T-cell (primary cell): ENCODE measurements around the gene SORBS1. TPM values are rescaled to one million over a fixed set of nuclear protein-coding genes. Genes with fewer than 3 reads are reported as not detected.

Source experiments
- ATAC-seq, 4 experiments: fragments of 200-7000 bp in 3 of 4; fragments of 150-1000 bp in 1 of 4; cut with Tn5 transposase; replicated peaks in 1 of 4; 1 replicate in 3 of 4; 2 replicates in 1 of 4; pipeline ENCODE4 v1.10.0; 2021; ENCODE audit warnings: moderate library complexity in 3 of 4, mild to moderate bottlenecking in 2 of 4, moderate number of reproducible peaks in 1 of 4
- CTCF ChIA-PET, 2 donors: fragments of 300-600 bp; sonication (Branson Sonifier 250); formaldehyde crosslinking; loops; one replicate each; lab custom pipeline; 2022; ENCODE audit warnings: antibody characterized with exemption in 2 of 2; lab: Charles Lee
- POLR2A ChIA-PET, 2 donors: fragments of 300-600 bp; sonication (Branson Sonifier 250); formaldehyde crosslinking; loops; one replicate each; lab custom pipeline; 2022; ENCODE audit warnings: antibody characterized with exemption in 2 of 2; lab: Charles Lee
- DNase-seq, 35 experiments: peaks; one replicate each; pipeline versions ENCODE4 v3.0.0 to v3.0.0-alpha.2; 2013 to 2023
- H3K27ac ChIP-seq: one replicate; pipeline ENCODE4 v1.5.1; 2013; ENCODE audit warnings: low read length
- H3K27me3 ChIP-seq, 2 experiments: replicated peaks in 1 of 2; 1 replicate in 1 of 2; 2 replicates in 1 of 2; pipeline versions ENCODE4 v1.6.1 to v1.7.0; 2013; ENCODE audit warnings: low read length in 1 of 2, mixed read lengths in 1 of 2; ENCODE audit not compliant: control insufficient read depth in 2 of 2, insufficient read depth in 2 of 2; ENCODE audit errors: extremely low read depth in 1 of 2
- H3K36me3 ChIP-seq, 2 donors: 1 replicate in 1 of 2; 2 replicates in 1 of 2; pipeline versions ENCODE4 v1.6.1 to v1.7.0; 2013; ENCODE audit warnings: low read length in 1 of 2; ENCODE audit not compliant: control insufficient read depth in 2 of 2, insufficient read depth in 1 of 2; ENCODE audit errors: extremely low read depth in 1 of 2
- H3K4me1 ChIP-seq, 2 experiments: 1 replicate in 1 of 2; 2 replicates in 1 of 2; pipeline versions ENCODE4 v1.6.1 to v1.7.0; 2013; ENCODE audit warnings: low read length in 2 of 2, mixed read lengths in 1 of 2; ENCODE audit not compliant: insufficient read depth in 2 of 2, control insufficient read depth in 1 of 2; ENCODE audit errors: extremely low read depth in 1 of 2
- H3K4me3 ChIP-seq, 2 donors: 1 replicate in 1 of 2; 2 replicates in 1 of 2; pipeline versions ENCODE4 v1.5.1 to v1.7.0; 2013; ENCODE audit warnings: mild to moderate bottlenecking in 2 of 2, low read length in 1 of 2, moderate library complexity in 1 of 2; ENCODE audit not compliant: control insufficient read depth in 1 of 2; ENCODE audit errors: extremely low read depth in 1 of 2
- H3K9me3 ChIP-seq: 2 replicates; pipeline ENCODE4 v1.7.0; 2013
- H3K27ac Mint-ChIP-seq, 2 donors: one replicate each; pipeline ENCODE4 v1.8.0; 2020 to 2021; ENCODE audit warnings: mild to moderate bottlenecking in 2 of 2, mixed read lengths in 2 of 2
- H3K27me3 Mint-ChIP-seq, 2 donors: one replicate each; pipeline ENCODE4 v1.8.0; 2021 to 2022; ENCODE audit warnings: mixed read lengths in 2 of 2
- H3K36me3 Mint-ChIP-seq: one replicate; pipeline ENCODE4 v1.8.0; 2021; ENCODE audit warnings: mixed read lengths
- H3K4me1 Mint-ChIP-seq, 3 donors: one replicate each; pipeline ENCODE4 v1.8.0; 2020 to 2022; ENCODE audit warnings: mixed read lengths in 3 of 3, mild to moderate bottlenecking in 1 of 3
- H3K4me3 Mint-ChIP-seq, 3 donors: one replicate each; pipeline ENCODE4 v1.8.0; 2020 to 2022; ENCODE audit warnings: mild to moderate bottlenecking in 3 of 3, mixed read lengths in 3 of 3, moderate library complexity in 3 of 3
- H3K9me3 Mint-ChIP-seq, 3 donors: one replicate each; pipeline ENCODE4 v1.8.0; 2020 to 2022; ENCODE audit warnings: mixed read lengths in 3 of 3
- WGBS: methylation state at CpG from one replicate; pipeline ENCODE4 v1.1.5; 2013; ENCODE audit warnings: missing lambda C conversion rate; ENCODE audit not compliant: insufficient coverage; 5-methylcytosine and 5-hydroxymethylcytosine counted together
- total RNA-seq, 35 experiments: library from RNA in 6 of 35; stranded (reverse) in 6 of 35; fragments of 120-200 nt in 1 of 35; gene quantifications; one replicate each; pipeline versions ENCODE4 v1.2.1 to v1.2.4 and lab custom pipeline; 2013 to 2026

SORBS1 gene
- total RNA-seq, 5 donors from 2014 or later (not counting 1 experiment from before 2014, with no cell fraction given) = 0.98 to 2.4 (median 1.8) TPM

DNA sequence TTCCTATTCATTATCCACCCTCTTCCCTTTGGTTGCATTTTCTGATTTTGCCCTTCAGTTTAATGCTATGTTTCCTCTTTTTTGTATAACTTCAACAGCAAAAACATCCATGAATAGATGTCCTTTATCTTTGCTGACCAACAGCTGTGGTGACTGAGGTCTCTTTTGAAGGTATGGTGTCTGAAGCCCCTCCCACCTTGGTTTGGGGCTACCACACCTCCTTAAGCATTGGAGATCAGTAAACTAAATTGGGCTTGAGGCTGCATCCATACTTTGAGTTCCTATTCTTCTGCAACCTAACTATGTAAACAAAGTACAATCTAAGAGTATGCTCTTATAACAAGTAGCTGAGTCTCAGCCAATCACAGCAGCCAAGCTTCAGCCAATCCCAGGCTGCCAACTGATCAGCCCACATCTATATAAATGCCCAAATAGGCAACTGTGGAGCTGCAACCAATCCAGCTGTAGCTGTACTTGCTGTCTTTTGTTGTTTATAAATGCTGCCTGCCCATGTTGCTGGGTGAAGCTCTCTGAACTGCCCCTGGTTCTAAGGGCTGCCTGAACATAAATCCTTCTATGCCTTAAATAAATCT, 201.0 kb downstream of the SORBS1 start:
- POLR2A ChIA-PET = interaction anchor here in 1 of 2 donors (0.6 kb wide), 1 partner anchor 10 kb away, joined by 3 read pairs; no protein-coding TSS in a partner anchor
- Mint-ChIP-seq H3K27me3 (peaks cover 6 to 11% of the 10 kb centered on the region in 2 donors), H3K4me3 (no peak overlapping the region), H3K27ac (no peak overlapping the region), H3K36me3 (peaks cover 3% of the 10 kb centered on the region), H3K9me3 (no peaks in the 10 kb centered on the region), H3K4me1 (no peaks in the 10 kb centered on the region)
- ATAC-seq = no peak
- Histone ChIP-seq H3K36me3 (no peaks in the 10 kb centered on the region), H3K4me3 (no peak overlapping the region), H3K27me3 (no peaks in the 10 kb centered on the region), H3K9me3 (no peaks in the 10 kb centered on the region), H3K27ac (no peak overlapping the region), H3K4me1 (no peaks in the 10 kb centered on the region)
- no peak for DNase-seq
- CTCF ChIA-PET = interaction anchor here (0.5 to 1.3 kb wide), 4 partner anchors 10 to 116 kb away, joined by 3 to 4 read pairs (median 3); no protein-coding TSS in a partner anchor

DNA sequence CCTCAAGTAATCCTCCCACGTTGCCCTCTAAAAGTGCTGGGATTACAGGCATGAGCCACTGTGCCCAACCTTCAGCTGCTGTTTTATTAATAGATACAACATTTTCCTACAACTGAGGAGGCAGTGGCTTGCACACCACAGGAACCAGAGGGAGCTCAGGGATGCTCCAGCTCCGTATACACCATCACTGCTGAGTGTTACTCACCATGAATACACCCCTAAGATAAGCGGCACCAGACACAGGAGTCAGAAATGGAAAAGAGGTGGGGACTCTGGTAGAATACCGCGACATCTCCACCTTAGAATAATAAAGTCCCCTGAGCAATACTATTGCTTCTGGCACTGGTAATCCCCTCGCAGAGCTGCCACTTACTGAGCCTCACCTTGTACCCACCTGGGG, 201.7 kb downstream of the SORBS1 start:
- no peaks in the 10 kb centered on the region for H3K9me3 Mint-ChIP-seq
- H3K4me3 Mint-ChIP-seq = no peak overlapping the region
- peaks cover 4% of the 10 kb centered on the region for H3K36me3 Mint-ChIP-seq
- WGBS = 33% methylated on average over 1 of the region's 6 CpGs
- DNase-seq (no peak), ATAC-seq (no peak)
- no peaks in the 10 kb centered on the region for H3K4me1 Mint-ChIP-seq
- Histone ChIP-seq H3K9me3 (no peaks in the 10 kb centered on the region), H3K4me3 (no peak overlapping the region), H3K27me3 (no peaks in the 10 kb centered on the region), H3K36me3 (no peaks in the 10 kb centered on the region), H3K4me1 (no peaks in the 10 kb centered on the region), H3K27ac (no peak overlapping the region)
- ChIA-PET POLR2A (no interaction called here), CTCF (interaction anchor here (0.5 to 1.3 kb wide), 3 partner anchors 9 to 112 kb away, joined by 3 to 4 read pairs (median 3); no protein-coding TSS in a partner anchor)
- no peak overlapping the region for H3K27ac Mint-ChIP-seq
- peaks cover 6 to 11% of the 10 kb centered on the region in 2 donors for H3K27me3 Mint-ChIP-seq

DNA sequence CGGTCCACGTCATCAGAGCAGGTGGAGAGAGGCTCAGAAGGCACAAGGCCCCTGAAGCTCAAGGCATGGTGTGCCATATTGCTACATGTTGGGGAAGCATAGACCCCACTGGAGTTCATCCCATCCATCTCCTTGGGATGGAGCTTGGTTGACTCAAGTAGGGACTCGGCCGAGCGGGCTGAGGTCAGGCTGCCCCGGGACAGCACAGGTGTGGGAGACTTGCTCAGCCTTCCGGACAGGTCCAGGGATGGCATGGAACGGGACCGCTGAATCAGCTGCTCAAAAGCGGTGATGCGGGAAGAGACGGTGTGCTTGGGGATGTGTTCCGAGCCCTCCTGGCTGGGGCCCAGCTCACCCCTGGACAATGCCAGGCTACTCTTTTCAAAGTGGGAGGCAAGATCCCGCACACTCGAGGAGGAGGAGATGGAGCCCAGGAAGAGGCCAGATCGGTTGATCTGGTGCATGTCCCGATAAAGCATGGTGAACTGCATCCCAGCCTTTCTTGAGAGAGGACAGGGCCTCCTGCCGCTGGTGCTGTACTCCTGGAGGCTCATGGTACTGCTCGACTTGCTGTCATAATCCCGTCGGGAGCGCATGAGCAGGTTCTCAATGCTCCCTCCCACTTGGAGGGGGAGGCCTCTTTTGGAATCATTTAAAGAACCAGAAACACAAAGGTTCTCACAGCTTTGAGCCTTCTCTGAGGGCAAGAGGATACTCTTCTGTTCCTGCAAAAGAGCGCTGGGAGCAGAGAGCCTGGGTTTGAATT, 204.8 kb downstream of the SORBS1 start:
- no peaks in the 10 kb centered on the region for H3K36me3 ChIP-seq
- DNase-seq (no peak), ATAC-seq (no peak)
- no peaks in the 10 kb centered on the region for H3K9me3 Mint-ChIP-seq
- ChIA-PET POLR2A (no interaction called here), CTCF (interaction anchor here in 1 of 2 donors (0.6 to 1.3 kb wide), 2 partner anchors 9 to 14 kb away, joined by 3 read pairs; no protein-coding TSS in a partner anchor)
- H3K9me3 ChIP-seq = no peaks in the 10 kb centered on the region
- H3K4me1 Mint-ChIP-seq = no peaks in the 10 kb centered on the region
- no peak overlapping the region for H3K27ac Mint-ChIP-seq
- no peak overlapping the region for H3K4me3 ChIP-seq
- H3K27me3 ChIP-seq = no peaks in the 10 kb centered on the region
- H3K4me1 ChIP-seq = no peaks in the 10 kb centered on the region
- no peak overlapping the region for H3K27ac ChIP-seq
- H3K36me3 Mint-ChIP-seq = peaks cover 4% of the 10 kb centered on the region
- H3K4me3 Mint-ChIP-seq = no peak overlapping the region
- no peaks in the 10 kb centered on the region for H3K27me3 Mint-ChIP-seq
- WGBS = 93% methylated on average over 22 of the region's 23 CpGs

DNA sequence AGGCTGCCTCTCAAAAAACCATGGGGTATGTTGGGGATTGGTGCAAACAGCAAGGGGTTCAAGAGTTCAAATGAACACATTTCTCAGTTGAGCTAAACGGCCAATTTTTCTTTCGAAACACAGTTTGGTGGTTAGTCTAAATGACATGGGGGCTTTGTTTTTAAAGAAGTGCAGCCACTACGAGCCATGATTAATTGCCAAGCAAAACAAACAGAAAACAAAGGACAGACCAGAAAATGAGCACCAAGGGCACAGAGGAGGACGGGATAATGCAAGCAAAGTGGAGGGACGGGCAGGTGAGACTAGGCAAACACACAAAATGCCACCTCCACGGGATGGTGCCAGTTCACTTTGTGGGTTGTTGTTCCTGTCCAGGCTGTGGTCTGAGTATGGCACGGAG, 205.9 kb downstream of the SORBS1 start:
- no peaks in the 10 kb centered on the region for H3K27me3 Mint-ChIP-seq
- H3K36me3 ChIP-seq = no peaks in the 10 kb centered on the region
- no peaks in the 10 kb centered on the region for H3K9me3 ChIP-seq
- H3K27ac ChIP-seq = no peak overlapping the region
- no peak overlapping the region for H3K27ac Mint-ChIP-seq
- H3K36me3 Mint-ChIP-seq = peaks cover 4% of the 10 kb centered on the region
- no peaks in the 10 kb centered on the region for H3K9me3 Mint-ChIP-seq
- CTCF ChIA-PET = interaction anchor here (0.6 to 1.3 kb wide), 3 partner anchors 8 to 15 kb away, joined by 3 read pairs; no protein-coding TSS in a partner anchor
- no peaks in the 10 kb centered on the region for H3K4me1 ChIP-seq
- no peak overlapping the region for H3K4me3 Mint-ChIP-seq
- H3K4me1 Mint-ChIP-seq = no peaks in the 10 kb centered on the region
- ATAC-seq (no peak), DNase-seq (no peak)
- H3K27me3 ChIP-seq = no peaks in the 10 kb centered on the region
- POLR2A ChIA-PET = no interaction called here
- WGBS = 79% methylated on average over 7 of the region's 7 CpGs
- no peak overlapping the region for H3K4me3 ChIP-seq

DNA sequence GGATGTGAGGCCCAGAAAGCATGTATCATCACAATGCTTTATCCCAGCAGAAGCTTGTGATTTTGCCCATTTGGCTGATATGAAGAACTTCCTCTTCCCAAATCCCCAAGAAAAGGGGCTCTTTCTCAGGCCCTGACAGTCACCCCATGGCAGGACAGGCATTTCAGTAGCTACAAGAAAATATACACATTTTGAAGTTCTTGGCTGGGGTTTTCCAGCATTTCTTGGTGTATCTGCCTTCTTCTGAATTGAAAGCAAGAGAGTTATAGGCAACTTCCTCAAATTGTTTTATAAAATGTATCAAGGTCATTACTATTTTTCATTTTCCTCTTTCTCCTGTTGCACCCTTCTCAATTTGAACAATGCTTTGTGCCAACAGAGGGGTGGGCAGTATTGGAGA, 207.1 kb downstream of the SORBS1 start:
- Histone ChIP-seq H3K27me3 (no peaks in the 10 kb centered on the region), H3K4me3 (no peak overlapping the region), H3K36me3 (no peaks in the 10 kb centered on the region), H3K4me1 (no peaks in the 10 kb centered on the region), H3K9me3 (no peaks in the 10 kb centered on the region), H3K27ac (no peak overlapping the region)
- ATAC-seq (no peak), DNase-seq (no peak)
- H3K27ac Mint-ChIP-seq = no peak overlapping the region
- no peaks in the 10 kb centered on the region for H3K4me1 Mint-ChIP-seq
- peaks cover 4% of the 10 kb centered on the region for H3K36me3 Mint-ChIP-seq
- no peaks in the 10 kb centered on the region for H3K27me3 Mint-ChIP-seq
- CTCF ChIA-PET = interaction anchor here in 1 of 2 donors (0.6 to 0.7 kb wide), 2 partner anchors 8 to 11 kb away, joined by 3 read pairs; no protein-coding TSS in a partner anchor
- H3K9me3 Mint-ChIP-seq = no peaks in the 10 kb centered on the region
- POLR2A ChIA-PET = no interaction called here
- no peak overlapping the region for H3K4me3 Mint-ChIP-seq

DNA sequence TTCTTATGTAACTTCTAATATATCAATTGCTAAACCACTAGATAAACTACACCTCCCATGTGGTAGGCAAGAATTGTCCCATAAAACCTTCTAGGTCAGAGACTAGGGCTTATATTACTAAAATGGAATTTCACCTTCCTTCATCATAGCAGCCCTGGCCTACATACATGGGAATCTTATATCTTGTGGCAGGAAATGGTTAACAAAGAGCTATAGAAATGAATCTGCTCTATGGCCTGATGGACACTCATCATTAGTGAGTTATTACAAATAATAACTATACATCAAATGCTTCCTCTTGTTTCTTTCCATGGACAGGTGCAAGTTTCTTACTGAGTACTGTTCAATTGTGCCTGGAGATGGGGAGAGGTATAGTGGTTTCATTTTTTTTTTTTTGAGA, 208.0 kb downstream of the SORBS1 start:
- DNase-seq (no peak), ATAC-seq (no peak)
- Histone ChIP-seq H3K27ac (no peak overlapping the region), H3K9me3 (no peaks in the 10 kb centered on the region), H3K27me3 (no peaks in the 10 kb centered on the region), H3K4me3 (no peak overlapping the region), H3K36me3 (no peaks in the 10 kb centered on the region), H3K4me1 (no peaks in the 10 kb centered on the region)
- Mint-ChIP-seq H3K9me3 (no peaks in the 10 kb centered on the region), H3K27ac (no peak overlapping the region), H3K4me3 (no peak overlapping the region), H3K4me1 (no peaks in the 10 kb centered on the region), H3K36me3 (peaks cover 4% of the 10 kb centered on the region), H3K27me3 (no peaks in the 10 kb centered on the region)
- CTCF ChIA-PET = interaction anchor here in 1 of 2 donors (0.6 kb wide), 1 partner anchor 12 kb away, joined by 3 read pairs; no protein-coding TSS in a partner anchor
- POLR2A ChIA-PET = no interaction called here
